ENCODE results near the gene CTNND2.

The CTNND2 gene

GRCh38 chr5:10995891-10996290, 908.4 kb downstream of the CTNND2 start:
- no peak overlapping the region for H3K4me3 ChIP-seq (IDR thresholded peaks at IDR 0.05; ENCODE audit: insufficient read depth, low read depth, low read length)
- no peak overlapping the region for H3K4me2 ChIP-seq
- no peak for TF ChIP-seq CTCF (conservative IDR thresholded peaks at IDR 0.05; ENCODE audit: low read depth, low read length)

GRCh38 chr5:10994091-10994986, 909.9 kb downstream of the CTNND2 start:
- Histone ChIP-seq H4K20me1 (ENCODE audit: insufficient read depth) (no peaks in the 10 kb centered on the region), H3K9ac (no peak overlapping the region), H3K4me2 (no peak overlapping the region), H3K27me3 (ENCODE audit: insufficient read depth, low read depth) (no peaks in the 10 kb centered on the region), H2AFZ (ENCODE audit: low read depth) (no peak overlapping the region), H3K79me2 (ENCODE audit: insufficient read depth, low read depth) (no peaks in the 10 kb centered on the region), H3K4me3 (IDR thresholded peaks at IDR 0.05; ENCODE audit: insufficient read depth, low read depth, low read length) (no peak overlapping the region), H3K36me3 (ENCODE audit: insufficient read depth) (no peaks in the 10 kb centered on the region), H3K4me1 (ENCODE audit: low read depth, poor library complexity, severe bottlenecking) (no peaks in the 10 kb centered on the region), H3K27ac (no peak overlapping the region)
- no peak for TF ChIP-seq CTCF (conservative IDR thresholded peaks at IDR 0.05; ENCODE audit: low read depth, low read length)

More at GRCh38 chr5:10995891-10996290, 908.4 kb downstream of the CTNND2 start:
- H3K27me3 ChIP-seq (ENCODE audit: insufficient read depth, low read depth) = no peaks in the 10 kb centered on the region
- H3K79me2 ChIP-seq (ENCODE audit: insufficient read depth, low read depth) = no peaks in the 10 kb centered on the region
- H3K27ac ChIP-seq = no peak overlapping the region
- no peaks in the 10 kb centered on the region for H3K36me3 ChIP-seq (ENCODE audit: insufficient read depth)
- H3K4me1 ChIP-seq (ENCODE audit: low read depth, poor library complexity, severe bottlenecking) = no peaks in the 10 kb centered on the region
- H4K20me1 ChIP-seq (ENCODE audit: insufficient read depth) = no peaks in the 10 kb centered on the region
- H2AFZ ChIP-seq (ENCODE audit: low read depth) = no peak overlapping the region
- H3K9ac ChIP-seq = no peak overlapping the region

- Histone ChIP-seq H3K4me3 (IDR thresholded peaks at IDR 0.05; ENCODE audit: insufficient read depth, low read depth, low read length) (no peak overlapping the region), H2AFZ (ENCODE audit: low read depth) (no peak overlapping the region), H3K4me1 (ENCODE audit: low read depth, poor library complexity, severe bottlenecking) (peaks cover 5% of the 10 kb centered on the region), H3K4me2 (no peak overlapping the region), H3K36me3 (ENCODE audit: insufficient read depth) (no peaks in the 10 kb centered on the region), H3K27ac (no peak overlapping the region), H3K27me3 (ENCODE audit: insufficient read depth, low read depth) (no peaks in the 10 kb centered on the region), H4K20me1 (ENCODE audit: insufficient read depth) (no peaks in the 10 kb centered on the region), H3K9ac (no peak overlapping the region), H3K79me2 (ENCODE audit: insufficient read depth, low read depth) (no peaks in the 10 kb centered on the region)
- no peak for TF ChIP-seq CTCF (conservative IDR thresholded peaks at IDR 0.05; ENCODE audit: low read depth, low read length)
Measured at GRCh38 chr5:10990634-10991033, 913.6 kb downstream of the CTNND2 start.

- Histone ChIP-seq H4K20me1 (ENCODE audit: insufficient read depth) (no peaks in the 10 kb centered on the region), H3K36me3 (ENCODE audit: insufficient read depth) (no peaks in the 10 kb centered on the region), H3K4me1 (ENCODE audit: low read depth, poor library complexity, severe bottlenecking) (peaks cover 5% of the 10 kb centered on the region), H3K27ac (no peak overlapping the region), H3K4me2 (no peak overlapping the region), H3K27me3 (ENCODE audit: insufficient read depth, low read depth) (no peaks in the 10 kb centered on the region), H3K4me3 (IDR thresholded peaks at IDR 0.05; ENCODE audit: insufficient read depth, low read depth, low read length) (no peak overlapping the region), H3K9ac (no peak overlapping the region), H2AFZ (ENCODE audit: low read depth) (no peak overlapping the region), H3K79me2 (ENCODE audit: insufficient read depth, low read depth) (no peaks in the 10 kb centered on the region)
- TF ChIP-seq CTCF (conservative IDR thresholded peaks at IDR 0.05; ENCODE audit: low read depth, low read length) = no peak
Measured at GRCh38 chr5:10989577-10990263, 914.5 kb downstream of the CTNND2 start.

Measured in KMS-11 (cell line).